Ishikawa (cell line): Measurements from ENCODE around the gene NR3C2.

Experiments
- CEBPB ChIP-seq: IDR thresholded peaks from 2 replicates; pipeline ENCODE4 v1.6.1; 2012
- CREB1 ChIP-seq: IDR thresholded peaks from 2 replicates; pipeline ENCODE4 v1.6.1; 2012; ENCODE audit warnings: low read depth
- EGR1 ChIP-seq: IDR thresholded peaks from 2 replicates; pipeline ENCODE4 v1.6.1; 2012
- EP300 ChIP-seq: IDR thresholded peaks from 2 replicates; pipeline ENCODE4 v1.6.1; 2012; ENCODE audit warnings: borderline replicate concordance
- FOXM1 ChIP-seq: IDR thresholded peaks from 2 replicates; pipeline ENCODE4 v1.6.1; 2012; ENCODE audit warnings: low read depth, borderline replicate concordance
- NFIC ChIP-seq: IDR thresholded peaks from 2 replicates; pipeline ENCODE4 v1.6.1; 2012
- RAD21 ChIP-seq: IDR thresholded peaks from 2 replicates; pipeline ENCODE4 v1.6.1; 2012; ENCODE audit warnings: low read depth
- TAF1 ChIP-seq: IDR thresholded peaks from 2 replicates; pipeline ENCODE4 v1.6.1; 2012; ENCODE audit warnings: low read depth, mild to moderate bottlenecking
- TCF12 ChIP-seq: IDR thresholded peaks from 2 replicates; pipeline ENCODE4 v1.6.1; 2012; ENCODE audit warnings: low read depth
- TEAD4 ChIP-seq: IDR thresholded peaks from 2 replicates; pipeline ENCODE4 v1.6.1; 2012
- YY1 ChIP-seq: IDR thresholded peaks from 2 replicates; pipeline ENCODE4 v1.6.1; 2012; ENCODE audit warnings: low read depth
- ZBTB7A ChIP-seq: IDR thresholded peaks from 2 replicates; pipeline ENCODE4 v1.6.1; 2012; ENCODE audit warnings: low read depth
- TF ChIP-seq, protein P1 (sequence below): IDR thresholded peaks from 2 replicates; pipeline ENCODE4 v1.6.1; 2012
- TF ChIP-seq, protein P2 (sequence below): IDR thresholded peaks from 2 replicates; pipeline ENCODE4 v1.6.1; 2012
- TF ChIP-seq, protein P3 (sequence below): IDR thresholded peaks from 2 replicates; pipeline ENCODE4 v1.6.1; 2012; ENCODE audit warnings: low read depth, mild to moderate bottlenecking

The NR3C2 gene

DNA sequence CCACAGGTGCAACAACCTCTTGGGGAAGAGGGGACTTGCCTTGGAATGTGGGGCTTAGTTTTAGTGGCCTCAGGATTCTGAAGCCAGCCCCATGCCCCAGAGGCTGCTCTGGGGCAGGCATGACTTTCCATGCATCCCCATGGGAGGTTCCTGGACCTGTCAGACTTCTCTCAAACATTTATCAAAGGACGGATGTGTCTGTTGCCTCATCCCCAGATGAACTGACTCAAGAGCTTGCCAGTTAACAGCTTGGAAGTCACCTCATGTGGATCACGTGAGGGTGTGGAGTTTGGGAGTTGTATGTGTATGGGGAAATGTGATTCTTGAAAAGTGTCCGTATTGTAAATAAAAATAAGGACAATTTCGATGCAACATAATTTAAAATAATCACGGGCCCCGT, 368.9 kb downstream of the NR3C2 start:
- TF ChIP-seq TCF12 (no peak), CREB1 (no peak), RAD21 (no peak), FOXM1 (no peak), YY1 (no peak), EGR1 (no peak), TEAD4 (no peak), TAF1 (no peak)
- TF ChIP-seq, protein P1, sequence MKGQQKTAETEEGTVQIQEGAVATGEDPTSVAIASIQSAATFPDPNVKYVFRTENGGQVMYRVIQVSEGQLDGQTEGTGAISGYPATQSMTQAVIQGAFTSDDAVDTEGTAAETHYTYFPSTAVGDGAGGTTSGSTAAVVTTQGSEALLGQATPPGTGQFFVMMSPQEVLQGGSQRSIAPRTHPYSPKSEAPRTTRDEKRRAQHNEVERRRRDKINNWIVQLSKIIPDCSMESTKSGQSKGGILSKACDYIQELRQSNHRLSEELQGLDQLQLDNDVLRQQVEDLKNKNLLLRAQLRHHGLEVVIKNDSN, result no peak
- TF ChIP-seq, protein P2, sequence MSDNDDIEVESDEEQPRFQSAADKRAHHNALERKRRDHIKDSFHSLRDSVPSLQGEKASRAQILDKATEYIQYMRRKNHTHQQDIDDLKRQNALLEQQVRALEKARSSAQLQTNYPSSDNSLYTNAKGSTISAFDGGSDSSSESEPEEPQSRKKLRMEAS, result no peak
- TF ChIP-seq, protein P3, sequence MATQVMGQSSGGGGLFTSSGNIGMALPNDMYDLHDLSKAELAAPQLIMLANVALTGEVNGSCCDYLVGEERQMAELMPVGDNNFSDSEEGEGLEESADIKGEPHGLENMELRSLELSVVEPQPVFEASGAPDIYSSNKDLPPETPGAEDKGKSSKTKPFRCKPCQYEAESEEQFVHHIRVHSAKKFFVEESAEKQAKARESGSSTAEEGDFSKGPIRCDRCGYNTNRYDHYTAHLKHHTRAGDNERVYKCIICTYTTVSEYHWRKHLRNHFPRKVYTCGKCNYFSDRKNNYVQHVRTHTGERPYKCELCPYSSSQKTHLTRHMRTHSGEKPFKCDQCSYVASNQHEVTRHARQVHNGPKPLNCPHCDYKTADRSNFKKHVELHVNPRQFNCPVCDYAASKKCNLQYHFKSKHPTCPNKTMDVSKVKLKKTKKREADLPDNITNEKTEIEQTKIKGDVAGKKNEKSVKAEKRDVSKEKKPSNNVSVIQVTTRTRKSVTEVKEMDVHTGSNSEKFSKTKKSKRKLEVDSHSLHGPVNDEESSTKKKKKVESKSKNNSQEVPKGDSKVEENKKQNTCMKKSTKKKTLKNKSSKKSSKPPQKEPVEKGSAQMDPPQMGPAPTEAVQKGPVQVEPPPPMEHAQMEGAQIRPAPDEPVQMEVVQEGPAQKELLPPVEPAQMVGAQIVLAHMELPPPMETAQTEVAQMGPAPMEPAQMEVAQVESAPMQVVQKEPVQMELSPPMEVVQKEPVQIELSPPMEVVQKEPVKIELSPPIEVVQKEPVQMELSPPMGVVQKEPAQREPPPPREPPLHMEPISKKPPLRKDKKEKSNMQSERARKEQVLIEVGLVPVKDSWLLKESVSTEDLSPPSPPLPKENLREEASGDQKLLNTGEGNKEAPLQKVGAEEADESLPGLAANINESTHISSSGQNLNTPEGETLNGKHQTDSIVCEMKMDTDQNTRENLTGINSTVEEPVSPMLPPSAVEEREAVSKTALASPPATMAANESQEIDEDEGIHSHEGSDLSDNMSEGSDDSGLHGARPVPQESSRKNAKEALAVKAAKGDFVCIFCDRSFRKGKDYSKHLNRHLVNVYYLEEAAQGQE, result no peak

DNA sequence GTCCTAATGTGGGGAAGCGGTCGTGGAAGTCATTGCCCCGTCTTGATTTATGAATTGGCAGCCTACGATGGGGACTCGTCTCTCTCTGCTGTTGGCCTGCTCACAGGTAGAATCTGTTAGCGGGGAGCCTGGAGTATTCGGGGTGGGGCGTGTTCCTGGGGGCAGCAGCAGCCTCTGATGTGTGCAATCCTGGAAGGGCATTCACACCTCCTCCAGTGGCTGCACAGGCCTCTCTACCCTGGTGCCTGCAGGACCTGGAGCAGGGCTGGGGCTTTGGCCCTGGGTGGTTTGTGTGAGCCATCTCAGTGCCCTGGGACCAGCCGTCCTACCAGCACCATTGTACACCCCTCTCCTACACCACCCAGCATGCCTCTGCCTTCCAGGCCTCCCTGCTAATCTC, 369.4 kb downstream of the NR3C2 start:
- TF ChIP-seq TEAD4 (no peak), CEBPB (no peak), EGR1 (no peak), ZBTB7A (no peak), RAD21 (no peak), TCF12 (no peak), YY1 (no peak)
- TF ChIP-seq, protein P2, result no peak

DNA sequence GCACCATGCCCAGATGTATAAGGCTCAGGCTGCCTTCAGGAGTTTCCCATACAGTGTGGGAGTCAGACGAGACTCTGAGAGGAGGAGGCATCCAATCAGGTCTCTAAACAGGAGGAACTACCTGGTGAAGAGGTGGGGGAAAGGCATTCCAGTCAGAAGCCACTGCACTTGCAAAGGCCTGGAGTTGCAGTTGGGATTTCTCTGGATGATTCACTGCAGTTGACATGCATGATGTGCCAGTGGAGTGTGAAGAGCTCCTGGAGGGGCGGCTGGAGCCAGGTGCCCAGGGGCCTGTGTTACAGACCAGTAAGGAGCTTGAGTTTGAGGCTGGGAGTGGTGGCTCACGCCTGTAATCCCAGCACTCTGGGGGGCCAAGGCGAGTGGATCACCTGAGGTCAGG, 371.2 kb downstream of the NR3C2 start:
- TF ChIP-seq EP300 (no peak), NFIC (no peak), RAD21 (no peak), YY1 (no peak), EGR1 (no peak), FOXM1 (no peak; the same call in 1 of the 2 replicates), TEAD4 (no peak), CEBPB (no peak), ZBTB7A (no peak)
- TF ChIP-seq, protein P1, result no peak
- TF ChIP-seq, protein P2, result no peak
- TF ChIP-seq, protein P3, result no peak

DNA sequence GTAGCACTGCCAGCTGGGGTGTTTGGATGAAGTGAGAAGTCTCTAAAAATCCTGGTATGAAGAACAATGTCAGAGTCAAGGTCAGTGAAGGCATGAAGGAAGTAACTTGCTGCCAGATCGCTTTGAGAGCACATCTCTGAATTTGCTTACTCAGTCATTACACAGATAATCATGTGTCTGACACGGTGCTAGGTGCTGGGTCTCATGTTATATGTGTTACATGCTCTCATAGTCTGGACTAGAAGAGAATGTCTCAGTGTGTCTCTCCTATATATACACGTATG, 372.4 kb downstream of the NR3C2 start:
- TF ChIP-seq TAF1 (no peak), CREB1 (no peak), YY1 (no peak), CEBPB (no peak), TCF12 (no peak), RAD21 (no peak), ZBTB7A (no peak), TEAD4 (no peak), EGR1 (no peak), FOXM1 (no peak), EP300 (no peak), NFIC (no peak)
- TF ChIP-seq, protein P2, result no peak
- TF ChIP-seq, protein P3, result no peak
- TF ChIP-seq, protein P1, result no peak
